NCI-H146 treated with DMSO at 0.1 percent for 48 hours (cell line): Measurements from ENCODE around the gene UNC93B1.
"Not testable (repeated sequence)": the region's sequence is repeated elsewhere in the genome, so short reads cannot be mapped to it uniquely, and the experiment has no call there.

ENCODE experiments used
- DNase-seq: peaks from one replicate; lab custom pipeline; 2025; ENCODE audit not compliant: unreplicated experiment; lab: John Stamatoyannopoulos, UW

Gene UNC93B1

DNA sequence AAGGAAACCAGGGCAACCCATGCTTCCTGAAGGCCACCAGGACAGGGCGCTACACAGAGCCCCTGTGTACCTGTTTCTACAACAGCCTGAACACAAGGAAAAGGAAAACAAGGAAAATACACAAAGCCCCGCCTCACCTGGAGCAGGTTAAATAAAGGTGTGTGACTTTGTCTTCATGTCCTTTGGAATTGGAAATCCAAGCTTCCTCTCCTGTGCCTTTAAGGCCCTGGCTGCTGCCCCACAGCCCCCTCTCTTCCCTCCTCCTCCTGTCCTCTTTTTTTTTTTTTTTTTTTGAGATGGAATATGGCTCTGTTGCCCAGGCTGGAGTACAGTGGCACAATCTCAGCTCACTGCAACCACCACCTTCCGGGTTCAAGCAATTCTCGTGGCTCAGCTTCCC lies 57.5 kb downstream of the UNC93B1 start:
- DNase-seq: not testable (repeated sequence)

- not testable (repeated sequence) for DNase-seq
Observed at GRCh38 chr11:67943406-67943805, 60.5 kb downstream of the UNC93B1 start.
